ENCODE measurements around the gene DCTN3.
A peak's percentile ranks its signal among the peaks of the same experiment; 100 is the strongest.

DCTN3 gene

GRCh38 chr9:34588671-34589635 is 31.3 kb downstream of the DCTN3 start:
- peak; percentile 49 for DNase-seq

- no peak for DNase-seq
Observed at GRCh38 chr9:34587271-34587670, 33.0 kb downstream of the DCTN3 start.

GRCh38 chr9:34585946-34586669 is 34.2 kb downstream of the DCTN3 start:
- no peak for DNase-seq

GRCh38 chr9:34584970-34585369 is 35.3 kb downstream of the DCTN3 start:
- DNase-seq, result no peak

- DNase-seq, result no peak
Observed at GRCh38 chr9:34582787-34583186, 37.5 kb downstream of the DCTN3 start.

- no peak for DNase-seq
Observed at GRCh38 chr9:34581318-34581717, 39.0 kb downstream of the DCTN3 start.

- DNase-seq, result peak; percentile 81
Observed at GRCh38 chr9:34580358-34580757, 39.9 kb downstream of the DCTN3 start.

- DNase-seq, result peak; percentile 54
Observed at GRCh38 chr9:34579808-34580163, 40.5 kb downstream of the DCTN3 start.

- peak; percentile 73 for DNase-seq
Observed at GRCh38 chr9:34579104-34579807, 41.0 kb downstream of the DCTN3 start.

GRCh38 chr9:34578241-34579103 is 41.8 kb downstream of the DCTN3 start:
- peak; percentile 59 for DNase-seq

GRCh38 chr9:34577400-34578240 is 42.7 kb downstream of the DCTN3 start:
- DNase-seq, result peak; percentile 58

GRCh38 chr9:34576597-34577399 is 43.5 kb downstream of the DCTN3 start:
- no peak for DNase-seq

GRCh38 chr9:34575862-34576596 is 44.3 kb downstream of the DCTN3 start:
- no peak for DNase-seq

- no peak for DNase-seq
Observed at GRCh38 chr9:34575241-34575640, 45.1 kb downstream of the DCTN3 start.

- DNase-seq, result no peak
Observed at GRCh38 chr9:34574571-34574970, 45.7 kb downstream of the DCTN3 start.

GRCh38 chr9:34573599-34574325 is 46.5 kb downstream of the DCTN3 start:
- no peak for DNase-seq

- no peak for DNase-seq
Observed at GRCh38 chr9:34572628-34573027, 47.7 kb downstream of the DCTN3 start.

- DNase-seq, result no peak
Observed at GRCh38 chr9:34572092-34572491, 48.2 kb downstream of the DCTN3 start.

GRCh38 chr9:34571481-34571810 is 48.8 kb downstream of the DCTN3 start:
- DNase-seq, result no peak
